ENCODE measurements around the gene COL12A1. TPM values are rescaled to one million over a fixed set of nuclear protein-coding genes. Genes with fewer than 3 reads are reported as not detected.

Gene COL12A1
- total RNA-seq, 1 experiment from 2014 or later, result 12.5 TPM

DNA sequence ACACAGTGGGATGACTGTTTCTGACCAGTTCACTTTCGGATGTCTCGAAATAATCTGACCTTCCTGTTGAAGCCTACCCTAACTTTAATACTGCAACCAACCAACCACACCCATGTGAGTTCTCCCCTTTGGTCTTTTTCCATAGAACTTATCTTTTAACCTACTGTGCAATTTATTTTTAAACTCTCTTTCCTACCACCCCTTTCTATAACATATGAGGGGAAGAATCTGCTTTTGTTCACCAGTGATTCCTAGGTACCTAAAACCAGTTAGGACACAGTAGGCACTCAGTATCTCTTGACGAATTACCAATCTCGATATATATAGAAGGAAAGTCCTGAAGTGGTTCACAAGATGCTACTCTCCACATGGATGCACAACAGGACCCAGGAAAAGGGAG is 30.8 kb upstream of the COL12A1 start:
- H3K79me2 ChIP-seq (ENCODE audit: low read depth), result peaks cover 21% of the 10 kb centered on the region
- H2AFZ ChIP-seq, result no peak overlapping the region
- no peaks in the 10 kb centered on the region for H3K9me3 ChIP-seq (ENCODE audit: insufficient read depth, low read depth)
- TF ChIP-seq EZH2 (IDR thresholded peaks at IDR 0.05; ENCODE audit: low read depth), result no peak
- TF ChIP-seq, protein P1, sequence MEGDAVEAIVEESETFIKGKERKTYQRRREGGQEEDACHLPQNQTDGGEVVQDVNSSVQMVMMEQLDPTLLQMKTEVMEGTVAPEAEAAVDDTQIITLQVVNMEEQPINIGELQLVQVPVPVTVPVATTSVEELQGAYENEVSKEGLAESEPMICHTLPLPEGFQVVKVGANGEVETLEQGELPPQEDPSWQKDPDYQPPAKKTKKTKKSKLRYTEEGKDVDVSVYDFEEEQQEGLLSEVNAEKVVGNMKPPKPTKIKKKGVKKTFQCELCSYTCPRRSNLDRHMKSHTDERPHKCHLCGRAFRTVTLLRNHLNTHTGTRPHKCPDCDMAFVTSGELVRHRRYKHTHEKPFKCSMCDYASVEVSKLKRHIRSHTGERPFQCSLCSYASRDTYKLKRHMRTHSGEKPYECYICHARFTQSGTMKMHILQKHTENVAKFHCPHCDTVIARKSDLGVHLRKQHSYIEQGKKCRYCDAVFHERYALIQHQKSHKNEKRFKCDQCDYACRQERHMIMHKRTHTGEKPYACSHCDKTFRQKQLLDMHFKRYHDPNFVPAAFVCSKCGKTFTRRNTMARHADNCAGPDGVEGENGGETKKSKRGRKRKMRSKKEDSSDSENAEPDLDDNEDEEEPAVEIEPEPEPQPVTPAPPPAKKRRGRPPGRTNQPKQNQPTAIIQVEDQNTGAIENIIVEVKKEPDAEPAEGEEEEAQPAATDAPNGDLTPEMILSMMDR (conservative IDR thresholded peaks at IDR 0.05), result no peak
- no peak overlapping the region for H3K4me2 ChIP-seq
- POLR2A ChIA-PET (ENCODE audit: unreplicated experiment), result no interaction called here
- H3K27ac ChIP-seq, result no peak overlapping the region
- no peaks in the 10 kb centered on the region for H3K27me3 ChIP-seq (ENCODE audit: insufficient read depth, low read depth)
- peaks cover 24% of the 10 kb centered on the region for H3F3A ChIP-seq (ENCODE audit: insufficient read depth, low read depth)
- CTCF ChIA-PET, result no interaction called here
- peaks cover 28% of the 10 kb centered on the region for H3K36me3 ChIP-seq (ENCODE audit: low read depth)
- no peak for DNase-seq
- no peaks in the 10 kb centered on the region for H3K9me2 ChIP-seq (ENCODE audit: insufficient read depth)
- intact Hi-C loops (cut with micrococcal nuclease; ENCODE audit: unreplicated experiment), result no loop called here
- BruUV-seq (replicated peaks), result no TSS peak
- H3K4me3 ChIP-seq, result no peak overlapping the region
- peaks cover 8% of the 10 kb centered on the region; the same call in 1 of the 2 replicates for H3K4me1 ChIP-seq (replicated peaks; ENCODE audit: insufficient read depth)
- peaks cover 28% of the 10 kb centered on the region for H4K20me1 ChIP-seq (ENCODE audit: insufficient read depth)

DNA sequence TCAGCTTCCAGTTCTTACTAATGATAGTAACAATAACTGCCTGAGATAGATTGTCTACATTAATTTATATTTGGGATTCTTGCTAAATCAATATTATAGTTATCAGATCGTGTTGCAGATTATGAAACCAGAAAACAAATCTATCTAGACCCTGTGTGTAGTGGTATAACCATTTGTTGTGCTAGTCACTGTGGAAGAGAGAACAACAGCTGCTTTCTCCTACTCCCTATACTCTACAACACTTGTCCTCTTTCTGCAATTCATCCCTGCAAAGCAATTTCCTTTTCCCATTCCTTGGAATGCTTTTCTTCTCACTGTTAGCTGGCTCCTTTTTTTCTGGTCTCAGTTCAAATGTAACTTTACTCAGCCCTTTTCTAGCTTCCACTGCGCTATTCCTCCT is 29.4 kb upstream of the COL12A1 start:
- Histone ChIP-seq H2AFZ (no peak overlapping the region), H3K79me2 (ENCODE audit: low read depth) (peaks cover 7% of the 10 kb centered on the region), H3K9me3 (ENCODE audit: insufficient read depth, low read depth) (no peaks in the 10 kb centered on the region), H3K27me3 (ENCODE audit: insufficient read depth, low read depth) (no peaks in the 10 kb centered on the region), H3F3A (ENCODE audit: insufficient read depth, low read depth) (peaks cover 24% of the 10 kb centered on the region), H3K4me1 (replicated peaks; ENCODE audit: insufficient read depth) (no peaks in the 10 kb centered on the region), H3K4me2 (no peak overlapping the region), H3K4me3 (no peak overlapping the region), H4K20me1 (ENCODE audit: insufficient read depth) (peaks cover 16% of the 10 kb centered on the region; the same call in 1 of the 2 replicates), H3K27ac (no peak overlapping the region), H3K36me3 (ENCODE audit: low read depth) (peaks cover 15% of the 10 kb centered on the region), H3K9me2 (ENCODE audit: insufficient read depth) (no peaks in the 10 kb centered on the region)
- intact Hi-C loops (cut with micrococcal nuclease; ENCODE audit: unreplicated experiment), result no loop called here
- POLR2A ChIA-PET (ENCODE audit: unreplicated experiment), result interaction anchor here (0.6 to 0.7 kb wide), 2 partner anchors 33 to 70 kb away, joined by 3 to 11 read pairs; no protein-coding TSS in a partner anchor
- no TSS peak for BruUV-seq (replicated peaks)
- no peak for DNase-seq
- TF ChIP-seq EZH2 (IDR thresholded peaks at IDR 0.05; ENCODE audit: low read depth), result no peak
- TF ChIP-seq, protein P1 (conservative IDR thresholded peaks at IDR 0.05), result no peak
- CTCF ChIA-PET, result no interaction called here

DNA sequence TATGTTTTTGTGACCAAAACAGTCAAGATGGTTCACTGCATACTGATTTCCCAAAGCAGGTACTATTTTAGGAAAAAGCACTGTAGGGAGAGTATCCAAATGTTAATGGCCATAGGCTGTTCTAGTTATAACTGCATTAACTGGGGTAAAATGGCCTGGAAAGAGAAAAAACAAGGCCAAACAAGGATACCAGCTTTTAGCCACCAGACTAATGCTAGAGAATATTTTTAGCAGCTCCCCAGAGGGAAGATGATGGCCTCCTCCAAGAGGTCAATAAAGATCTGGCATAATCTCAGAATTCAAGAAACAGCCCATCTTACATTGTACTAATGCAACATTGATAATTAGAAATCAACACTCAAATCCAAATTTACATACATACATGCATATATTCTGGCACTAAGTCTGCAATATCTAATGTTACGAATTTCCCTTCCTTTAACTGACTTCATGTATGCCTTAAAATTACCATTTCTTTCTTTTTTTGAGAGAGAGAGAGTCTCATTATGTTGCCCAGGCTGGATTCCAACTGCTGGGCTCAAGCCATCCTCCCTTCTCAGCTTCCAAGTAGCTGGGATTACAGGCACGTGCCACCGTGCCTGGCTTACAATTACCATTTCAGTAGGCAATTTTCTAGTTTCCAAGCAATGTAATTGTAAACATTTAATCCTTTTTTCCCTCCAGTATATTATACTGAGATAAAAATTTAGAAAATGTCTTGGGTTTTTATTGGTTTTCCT is 28.4 kb upstream of the COL12A1 start:
- H3K4me2 ChIP-seq, result no peak overlapping the region
- no peak overlapping the region for H3K27ac ChIP-seq
- H3K4me1 ChIP-seq (replicated peaks; ENCODE audit: insufficient read depth), result no peaks in the 10 kb centered on the region
- no peaks in the 10 kb centered on the region for H3K79me2 ChIP-seq (ENCODE audit: low read depth)
- no peaks in the 10 kb centered on the region for H3K9me3 ChIP-seq (ENCODE audit: insufficient read depth, low read depth)
- TF ChIP-seq EZH2 (IDR thresholded peaks at IDR 0.05; ENCODE audit: low read depth), result no peak
- TF ChIP-seq, protein P1 (conservative IDR thresholded peaks at IDR 0.05), result no peak
- peaks cover 7% of the 10 kb centered on the region; the same call in 1 of the 2 replicates for H4K20me1 ChIP-seq (ENCODE audit: insufficient read depth)
- ChIA-PET CTCF (no interaction called here), POLR2A (ENCODE audit: unreplicated experiment) (interaction anchor here (0.6 to 0.8 kb wide), 2 partner anchors 34 to 307 kb away, joined by 7 to 11 read pairs; no protein-coding TSS in a partner anchor)
- H3K4me3 ChIP-seq, result no peak overlapping the region
- BruUV-seq (replicated peaks), result no TSS peak
- H3F3A ChIP-seq (ENCODE audit: insufficient read depth, low read depth), result peaks cover 24% of the 10 kb centered on the region
- peaks cover 12% of the 10 kb centered on the region for H3K36me3 ChIP-seq (ENCODE audit: low read depth)
- H3K9me2 ChIP-seq (ENCODE audit: insufficient read depth), result no peaks in the 10 kb centered on the region
- intact Hi-C loops (cut with micrococcal nuclease; ENCODE audit: unreplicated experiment), result no loop called here
- H3K27me3 ChIP-seq (ENCODE audit: insufficient read depth, low read depth), result no peaks in the 10 kb centered on the region
- no peak overlapping the region for H2AFZ ChIP-seq
- no peak for DNase-seq
